ENCODE data around the gene ARID1B. TPM values are rescaled to one million over a fixed set of nuclear protein-coding genes. Genes with fewer than 3 reads are reported as not detected.

Gene ARID1B
- total and polyA plus RNA-seq, 12 donors = 11.2 to 63.2 (median 52.2) TPM

DNA sequence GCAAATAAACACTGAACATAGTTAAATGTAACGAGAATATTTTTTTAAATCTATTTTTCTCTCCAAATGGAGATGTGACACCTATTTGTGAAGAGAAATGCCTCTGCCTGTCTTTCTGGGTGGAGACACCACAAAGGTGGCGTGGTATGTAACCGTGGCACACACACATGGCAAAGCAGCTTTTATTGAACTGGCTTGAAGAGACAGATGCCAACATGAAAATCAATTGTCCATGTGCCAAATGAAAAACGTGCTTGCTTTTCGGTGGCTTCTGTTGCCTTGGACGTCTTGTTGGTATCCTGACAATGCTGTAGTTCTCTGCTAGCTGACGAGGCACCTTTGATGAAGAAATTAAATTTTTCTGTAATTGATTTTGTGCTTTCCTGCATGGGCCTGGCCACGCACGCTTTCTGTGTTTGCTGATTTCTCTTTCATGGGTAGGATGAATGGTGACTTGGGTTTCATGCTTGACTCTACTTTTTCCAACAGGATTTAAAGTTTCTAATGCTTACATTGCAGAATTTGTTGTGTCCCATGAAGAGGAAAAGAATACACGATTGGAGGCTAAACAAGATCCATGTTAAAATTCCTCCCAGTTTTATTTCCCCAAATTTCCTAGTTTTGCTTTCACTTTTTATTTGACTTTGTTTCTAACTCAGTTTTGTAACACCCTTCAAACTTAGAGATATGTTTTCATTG is 343.5 kb downstream of the ARID1B start:
- H3K27ac ChIP-seq = peak overlapping the region in 1 of 10 donors; percentile 4
- H3K27me3 ChIP-seq = no peaks in the 10 kb centered on the region
- DNase-seq (no peak), ATAC-seq (no peak)
- WGBS, 2 donors = 82 to 86% methylated on average over 10 of the region's 10 CpGs
- peaks cover 0 to 8% (median 0%) of the 10 kb centered on the region in 9 donors for H3K36me3 ChIP-seq
- TF ChIP-seq, protein P1, sequence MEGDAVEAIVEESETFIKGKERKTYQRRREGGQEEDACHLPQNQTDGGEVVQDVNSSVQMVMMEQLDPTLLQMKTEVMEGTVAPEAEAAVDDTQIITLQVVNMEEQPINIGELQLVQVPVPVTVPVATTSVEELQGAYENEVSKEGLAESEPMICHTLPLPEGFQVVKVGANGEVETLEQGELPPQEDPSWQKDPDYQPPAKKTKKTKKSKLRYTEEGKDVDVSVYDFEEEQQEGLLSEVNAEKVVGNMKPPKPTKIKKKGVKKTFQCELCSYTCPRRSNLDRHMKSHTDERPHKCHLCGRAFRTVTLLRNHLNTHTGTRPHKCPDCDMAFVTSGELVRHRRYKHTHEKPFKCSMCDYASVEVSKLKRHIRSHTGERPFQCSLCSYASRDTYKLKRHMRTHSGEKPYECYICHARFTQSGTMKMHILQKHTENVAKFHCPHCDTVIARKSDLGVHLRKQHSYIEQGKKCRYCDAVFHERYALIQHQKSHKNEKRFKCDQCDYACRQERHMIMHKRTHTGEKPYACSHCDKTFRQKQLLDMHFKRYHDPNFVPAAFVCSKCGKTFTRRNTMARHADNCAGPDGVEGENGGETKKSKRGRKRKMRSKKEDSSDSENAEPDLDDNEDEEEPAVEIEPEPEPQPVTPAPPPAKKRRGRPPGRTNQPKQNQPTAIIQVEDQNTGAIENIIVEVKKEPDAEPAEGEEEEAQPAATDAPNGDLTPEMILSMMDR (IDR thresholded peaks at IDR 0.05) = no peak
- no peak overlapping the region for H3K4me3 ChIP-seq
- no peaks in the 10 kb centered on the region for H3K9me3 ChIP-seq
- peaks cover 0 to 49% (median 20%) of the 10 kb centered on the region in 9 donors for H3K4me1 ChIP-seq
- intact Hi-C loops (cut with DNase I) = no loop called here

DNA sequence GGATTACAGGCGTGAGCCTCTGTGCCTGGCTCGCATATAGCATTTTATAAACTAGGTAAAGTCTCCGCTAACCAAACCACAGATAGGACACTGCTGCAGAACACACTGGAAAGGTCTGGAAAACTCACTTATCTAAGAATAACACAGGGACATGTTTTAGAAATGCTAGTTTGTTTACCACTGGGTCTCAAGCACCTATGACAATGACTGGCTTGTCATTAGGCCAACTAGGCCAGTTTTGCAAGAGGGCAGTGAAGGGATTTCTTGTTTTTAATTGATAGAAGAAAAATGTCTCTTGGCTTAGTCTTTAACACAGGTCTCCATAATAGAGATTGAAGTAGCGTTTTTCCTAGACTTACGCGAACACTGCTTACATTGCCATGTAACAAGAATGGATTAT is 344.7 kb downstream of the ARID1B start:
- peaks cover 0 to 49% (median 20%) of the 10 kb centered on the region in 9 donors for H3K4me1 ChIP-seq
- H3K36me3 ChIP-seq = peaks cover 0 to 8% (median 0%) of the 10 kb centered on the region in 9 donors
- ATAC-seq = no peak
- H3K4me3 ChIP-seq = no peak overlapping the region
- intact Hi-C loops (cut with DNase I) = no loop called here
- TF ChIP-seq, protein P1 (IDR thresholded peaks at IDR 0.05) = no peak
- H3K27me3 ChIP-seq = no peaks in the 10 kb centered on the region
- WGBS, 2 donors = 91 to 96% methylated on average over 6 of the region's 6 CpGs
- H3K27ac ChIP-seq = no peak overlapping the region
- no peaks in the 10 kb centered on the region for H3K9me3 ChIP-seq
- no peak for DNase-seq

DNA sequence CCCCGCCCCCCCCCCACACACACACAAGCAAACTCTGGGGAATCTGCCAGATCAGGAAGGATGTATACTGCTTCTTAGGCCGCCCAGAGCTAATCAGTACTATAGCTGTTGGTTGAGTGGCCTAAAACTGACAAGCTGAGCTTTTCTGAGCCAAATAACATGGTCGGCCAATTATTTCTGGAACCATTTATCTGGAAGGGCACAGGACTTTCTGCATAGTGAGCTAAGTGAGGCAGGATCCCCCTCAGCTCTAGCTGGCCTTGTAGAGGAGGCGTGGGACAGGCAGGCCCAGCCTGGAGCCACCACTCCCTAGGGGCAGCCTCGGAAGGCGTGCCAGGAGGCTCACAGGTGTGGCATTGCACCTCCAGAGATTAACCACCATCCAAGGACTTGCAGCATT is 346.1 kb downstream of the ARID1B start:
- TF ChIP-seq, protein P1 (IDR thresholded peaks at IDR 0.05) = no peak
- ATAC-seq (peak in 6 of 8 donors; percentile 40 to 80 (median 66)), DNase-seq (no peak)
- Histone ChIP-seq H3K4me1 (peaks cover 0 to 46% (median 21%) of the 10 kb centered on the region in 9 donors), H3K4me3 (no peak overlapping the region), H3K27ac (peak overlapping the region in 4 of 10 donors; percentile 1 to 55 (median 28)), H3K36me3 (peaks cover 0 to 3% (median 0%) of the 10 kb centered on the region in 9 donors), H3K27me3 (no peaks in the 10 kb centered on the region), H3K9me3 (no peaks in the 10 kb centered on the region)
- WGBS, 2 donors = 39 to 46% methylated on average over 6 of the region's 6 CpGs
- intact Hi-C loops (cut with DNase I) = no loop called here

DNA sequence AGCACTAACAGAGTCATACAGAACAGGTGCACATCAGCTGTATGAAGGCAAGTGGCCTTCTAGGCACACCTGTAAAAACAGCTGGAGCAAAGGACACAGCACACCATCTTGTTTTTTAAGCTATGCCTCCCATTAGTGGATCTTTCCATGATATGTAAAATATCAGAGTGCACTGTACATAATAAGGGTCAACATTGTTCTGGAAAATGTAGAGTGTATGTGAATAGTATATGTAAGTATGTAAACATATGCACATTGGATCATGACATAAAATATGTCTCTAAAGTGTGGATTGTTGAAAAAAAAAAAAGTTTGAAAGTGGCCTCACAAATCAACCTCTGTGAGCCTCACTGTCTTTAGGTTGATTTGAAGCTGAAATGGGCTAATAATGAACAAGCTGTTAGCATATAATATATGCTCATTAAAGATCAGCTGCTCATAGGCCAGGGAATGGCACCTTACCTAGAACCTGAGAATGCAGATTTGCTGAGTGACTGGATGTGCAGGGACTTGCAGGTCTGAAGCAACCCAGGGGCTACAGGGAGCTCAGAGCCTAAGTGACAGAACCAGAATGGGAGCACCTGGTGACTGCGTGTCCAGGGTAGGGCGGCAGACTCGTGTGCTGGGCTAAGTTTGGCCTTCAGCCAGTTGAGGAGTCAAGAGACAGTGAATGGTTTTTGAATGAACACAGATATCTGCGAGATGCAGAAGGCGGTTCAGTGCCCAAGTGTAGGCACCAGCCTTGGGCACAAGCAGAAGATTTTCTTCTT is 347.5 kb downstream of the ARID1B start:
- peaks cover 0 to 60% (median 35%) of the 10 kb centered on the region in 9 donors for H3K4me1 ChIP-seq
- DNase-seq (no peak), ATAC-seq (peak in 1 of 8 donors; percentile 54)
- no peaks in the 10 kb centered on the region for H3K27me3 ChIP-seq
- no peaks in the 10 kb centered on the region for H3K9me3 ChIP-seq
- TF ChIP-seq, protein P1 (IDR thresholded peaks at IDR 0.05) = no peak
- no peak overlapping the region for H3K4me3 ChIP-seq
- WGBS, 2 donors = 88% methylated on average over 5 of the region's 5 CpGs
- H3K36me3 ChIP-seq = peaks cover 0 to 3% (median 0%) of the 10 kb centered on the region in 9 donors
- intact Hi-C loops (cut with DNase I) = no loop called here
- no peak overlapping the region for H3K27ac ChIP-seq

Measured in heart right ventricle (tissue), 16 donors.